CMK (cell line): Measurements from ENCODE around the gene SETBP1.
"Not testable (repeated sequence)": the region's sequence is repeated elsewhere in the genome, so short reads cannot be mapped to it uniquely, and the experiment has no call there.

Source experiments
- DNase-seq: peaks from one replicate; pipeline ENCODE4 v3.0.0-alpha.2; 2010; ENCODE audit warnings: low read depth

Gene SETBP1

GRCh38 chr18:44791520-44791919 is 110.8 kb downstream of the SETBP1 start:
- no peak for DNase-seq

GRCh38 chr18:44792456-44793061 is 111.9 kb downstream of the SETBP1 start:
- no peak for DNase-seq

GRCh38 chr18:44793194-44793593 is 112.5 kb downstream of the SETBP1 start:
- DNase-seq, result no peak

- DNase-seq, result no peak
Observed at GRCh38 chr18:44793685-44794084, 113.0 kb downstream of the SETBP1 start.

- DNase-seq, result no peak
Observed at GRCh38 chr18:44795241-44795640, 114.6 kb downstream of the SETBP1 start.

GRCh38 chr18:44796429-44797428 is 116.0 kb downstream of the SETBP1 start:
- no peak for DNase-seq

- DNase-seq, result no peak
Observed at GRCh38 chr18:44798433-44799048, 117.9 kb downstream of the SETBP1 start.

- no peak for DNase-seq
Observed at GRCh38 chr18:44799382-44799906, 118.8 kb downstream of the SETBP1 start.

GRCh38 chr18:44799907-44800421 is 119.3 kb downstream of the SETBP1 start:
- no peak for DNase-seq

- not testable (repeated sequence) for DNase-seq
Observed at GRCh38 chr18:44800766-44801165, 120.1 kb downstream of the SETBP1 start.

GRCh38 chr18:44801781-44802180 is 121.1 kb downstream of the SETBP1 start:
- DNase-seq, result no peak

GRCh38 chr18:44802508-44802907 is 121.8 kb downstream of the SETBP1 start:
- no peak for DNase-seq

GRCh38 chr18:44803019-44803650 is 122.4 kb downstream of the SETBP1 start:
- DNase-seq, result no peak

GRCh38 chr18:44804033-44804432 is 123.3 kb downstream of the SETBP1 start:
- no peak for DNase-seq

GRCh38 chr18:44805176-44805575 is 124.5 kb downstream of the SETBP1 start:
- DNase-seq, result no peak

- DNase-seq, result no peak
Observed at GRCh38 chr18:44805643-44806042, 125.0 kb downstream of the SETBP1 start.

- DNase-seq, result no peak
Observed at GRCh38 chr18:44807766-44808165, 127.1 kb downstream of the SETBP1 start.

- no peak for DNase-seq
Observed at GRCh38 chr18:44811572-44812125, 131.0 kb downstream of the SETBP1 start.

GRCh38 chr18:44812426-44812825 is 131.7 kb downstream of the SETBP1 start:
- no peak for DNase-seq

- DNase-seq, result no peak
Observed at GRCh38 chr18:44813586-44813985, 132.9 kb downstream of the SETBP1 start.

GRCh38 chr18:44815108-44815507 is 134.4 kb downstream of the SETBP1 start:
- no peak for DNase-seq

GRCh38 chr18:44816050-44816449 is 135.4 kb downstream of the SETBP1 start:
- DNase-seq, result no peak
